B cell (primary cell): ENCODE measurements around the gene NR4A1. TPM values are rescaled to one million over a fixed set of nuclear protein-coding genes. Genes with fewer than 3 reads are reported as not detected.
A peak's percentile ranks its signal among the peaks of the same experiment; 100 is the strongest.

ENCODE experiments used
- ATAC-seq: fragments of 200-7000 bp; cut with Tn5 transposase; one replicate; pipeline ENCODE4 v1.10.0; 2021; ENCODE audit warnings: low read depth, mild to moderate bottlenecking, moderate number of reproducible peaks, moderate library complexity
- CTCF ChIA-PET: fragments of 350-600 bp; sonication (Branson Sonifier 250); formaldehyde crosslinking; loops from one replicate; lab custom pipeline; 2021; ENCODE audit warnings: antibody characterized with exemption, inconsistent platforms; lab: Charles Lee
- POLR2A ChIA-PET: fragments of 350-600 bp; sonication (Branson Sonifier 250); formaldehyde crosslinking; loops from one replicate; lab custom pipeline; 2021; ENCODE audit warnings: antibody characterized with exemption; lab: Charles Lee
- DNase-seq: peaks from one replicate; pipeline ENCODE4 v3.0.0; 2013
- H2AFZ ChIP-seq: 2 replicates; pipeline ENCODE4 v1.6.1; 2012; ENCODE audit warnings: mild to moderate bottlenecking, low read depth, low read length; ENCODE audit not compliant: insufficient read depth, poor library complexity, severe bottlenecking
- H3K27ac ChIP-seq, 2 donors: 1 replicate in 1 of 2; 2 replicates in 1 of 2; pipeline ENCODE4 v1.5.1; 2012 to 2013; ENCODE audit warnings: low read length in 2 of 2, mild to moderate bottlenecking in 2 of 2, moderate library complexity in 1 of 2
- H3K27me3 ChIP-seq, 4 experiments: fragments of 200-600 bp in 1 of 4; sonication (generic) in 1 of 4; replicated peaks in 1 of 4; 1 replicate in 2 of 4; 2 replicates in 2 of 4; pipeline versions ENCODE4 v1.6.1 to v1.7.0; 2013 to 2016; ENCODE audit warnings: low read length in 3 of 4, mild to moderate bottlenecking in 2 of 4, mixed read lengths in 1 of 4, moderate library complexity in 1 of 4; ENCODE audit not compliant: insufficient read depth in 4 of 4, control insufficient read depth in 3 of 4; ENCODE audit errors: control extremely low read depth in 1 of 4
- H3K36me3 ChIP-seq, 2 experiments: replicated peaks in 1 of 2; 1 replicate in 1 of 2; 2 replicates in 1 of 2; pipeline versions ENCODE4 v1.6.1 to v1.7.1; 2013; ENCODE audit warnings: low read length in 1 of 2; ENCODE audit not compliant: insufficient read depth in 2 of 2, control insufficient read depth in 1 of 2; ENCODE audit errors: control extremely low read depth in 1 of 2, extremely low read depth in 1 of 2
- H3K4me1 ChIP-seq, 2 donors: fragments of 200-600 bp in 1 of 2; sonication (generic) in 1 of 2; 1 replicate in 1 of 2; 2 replicates in 1 of 2; pipeline versions ENCODE4 v1.5.1 to v1.6.1; 2013 to 2017; ENCODE audit warnings: low read length in 2 of 2; ENCODE audit not compliant: control insufficient read depth in 2 of 2, insufficient read depth in 2 of 2
- H3K4me2 ChIP-seq: replicated peaks from 2 replicates; pipeline ENCODE3; 2012; ENCODE audit warnings: mild to moderate bottlenecking, low read depth, low read length; ENCODE audit not compliant: poor library complexity, severe bottlenecking
- H3K4me3 ChIP-seq, 5 experiments: fragments of 200-600 bp in 1 of 5; sonication (generic) in 1 of 5; 1 replicate in 3 of 5; 2 replicates in 2 of 5; pipeline versions ENCODE4 v1.5.1 to v1.7.0; 2011 to 2016; ENCODE audit warnings: low read length in 4 of 5, mild to moderate bottlenecking in 4 of 5, low read depth in 2 of 5, control low read depth in 1 of 5, moderate library complexity in 1 of 5; ENCODE audit not compliant: insufficient read depth in 1 of 5; ENCODE audit errors: control extremely low read depth in 1 of 5, extremely low read depth in 1 of 5
- H3K79me2 ChIP-seq: fragments of 200-600 bp; sonication (generic); one replicate; pipeline ENCODE4 v1.6.0; 2016; ENCODE audit warnings: low read length; ENCODE audit not compliant: control insufficient read depth, insufficient read depth
- H3K9ac ChIP-seq: fragments of 200-600 bp; sonication (generic); 2 replicates; pipeline ENCODE4 v1.6.1; 2017; ENCODE audit warnings: mild to moderate bottlenecking, low read length, moderate library complexity
- H3K9me3 ChIP-seq, 3 donors: one replicate each; pipeline versions ENCODE4 v1.6.1 to v1.7.1; 2013; ENCODE audit warnings: low read length in 2 of 3; ENCODE audit not compliant: control insufficient read depth in 2 of 3, insufficient read depth in 1 of 3; ENCODE audit errors: control extremely low read depth in 1 of 3
- H4K20me1 ChIP-seq: 2 replicates; pipeline ENCODE4 v1.6.0; 2012; ENCODE audit warnings: mild to moderate bottlenecking, low read length; ENCODE audit not compliant: insufficient read depth, control insufficient read depth, poor library complexity, severe bottlenecking
- H3K27ac Mint-ChIP-seq: one replicate; pipeline ENCODE4 v1.8.0; 2021; ENCODE audit warnings: mixed read lengths
- H3K27me3 Mint-ChIP-seq: one replicate; pipeline ENCODE4 v1.8.0; 2021; ENCODE audit warnings: mixed read lengths
- H3K4me1 Mint-ChIP-seq: one replicate; pipeline ENCODE4 v1.8.0; 2021; ENCODE audit warnings: mixed read lengths
- H3K4me3 Mint-ChIP-seq: one replicate; pipeline ENCODE4 v1.8.0; 2021; ENCODE audit warnings: mixed read lengths
- H3K9me3 Mint-ChIP-seq: one replicate; pipeline ENCODE4 v1.8.0; 2022; ENCODE audit warnings: mixed read lengths; ENCODE audit not compliant: insufficient read depth
- CTCF ChIP-seq: fragments of 200-600 bp; IDR thresholded peaks from one replicate; pipeline ENCODE4 v1.8.0; 2022; ENCODE audit warnings: antibody characterized with exemption, mild to moderate bottlenecking
- EZH2 ChIP-seq: IDR thresholded peaks from 2 replicates; pipeline ENCODE4 v1.6.1; 2012; ENCODE audit warnings: borderline replicate concordance, low read depth, mild to moderate bottlenecking, moderate library complexity, low read length; ENCODE audit not compliant: insufficient read depth, poor library complexity, severe bottlenecking
- WGBS: methylation state at CpG from one replicate; pipeline ENCODE4 v1.1.5; 2013; ENCODE audit warnings: missing lambda C conversion rate; ENCODE audit not compliant: insufficient coverage; 5-methylcytosine and 5-hydroxymethylcytosine counted together
- intact Hi-C: fragments of 100-400 bp; cut with micrococcal nuclease; formaldehyde crosslinking; loops from one replicate; pipeline ENCODE4 v1.10.0; 2022
- polyA plus RNA-seq: library from polyadenylated mRNA; depleted of rRNA; stranded (reverse); fragments of >200 nt; gene quantifications from 2 replicates; pipeline ENCODE4 v1.2.3, GENCODE V29; 2012
- total RNA-seq, 2 donors: library from RNA; stranded (reverse); fragments of 120-200 nt in 1 of 2; gene quantifications; 1 replicate in 1 of 2; 2 replicates in 1 of 2; pipeline versions ENCODE4 v1.2.3 to v1.2.4, GENCODE V29; 2013 to 2022

The NR4A1 gene
- total and polyA plus RNA-seq, 2 donors (not counting 1 experiment from before 2014, with no cell fraction given): 43.2 to 470 TPM

- peak overlapping the region; percentile 94 for H3K4me2 ChIP-seq
Observed at GRCh38 chr12:52005218-52005902, 45.9 kb upstream of the NR4A1 start.

More at GRCh38 chr12:52005218-52005902, 45.9 kb upstream of the NR4A1 start:
- 67% methylated on average over 8 of the region's 10 CpGs for WGBS
- ChIA-PET CTCF (interaction anchor here (1.0 to 11.7 kb wide), 10 partner anchors 11 to 113 kb away, joined by 3 to 590 read pairs (median 13); partner anchors contain the start of gene ATG101), POLR2A (interaction anchor here (1.3 to 3.3 kb wide), 3 partner anchors 17 to 31 kb away, joined by 4 to 28 read pairs (median 6); no protein-coding TSS in a partner anchor)
- no peaks in the 10 kb centered on the region for H3K9me3 ChIP-seq
- H3K9ac ChIP-seq: no peak overlapping the region
- ATAC-seq: no peak
- H3K9me3 Mint-ChIP-seq: no peaks in the 10 kb centered on the region
- intact Hi-C loops: loop anchor here (1.0 kb wide), 3 partner anchors 12 to 113 kb away; partner anchors contain the start of gene NR4A1
- TF ChIP-seq CTCF (no peak), EZH2 (no peak)
- peaks cover 5% of the 10 kb centered on the region for H3K79me2 ChIP-seq
- H3K36me3 ChIP-seq: peaks cover 0 to 4% of the 10 kb centered on the region in 2 experiments
- H3K4me3 Mint-ChIP-seq: peak overlapping the region; percentile 94
- H3K27ac ChIP-seq: peak overlapping the region in 1 of 2 donors; percentile 36
- H3K4me3 ChIP-seq: no peak overlapping the region
- H2AFZ ChIP-seq: no peak overlapping the region
- H4K20me1 ChIP-seq: peaks cover 35% of the 10 kb centered on the region
- H3K27me3 Mint-ChIP-seq: no peaks in the 10 kb centered on the region
- H3K27ac Mint-ChIP-seq: peak overlapping the region; percentile 91
- peaks cover 26 to 35% of the 10 kb centered on the region in 2 donors for H3K4me1 ChIP-seq
- no peak for DNase-seq
- H3K4me1 Mint-ChIP-seq: peaks cover 40% of the 10 kb centered on the region
- H3K27me3 ChIP-seq: no peaks in the 10 kb centered on the region
